Measurements from ENCODE around the gene CCDC15. TPM values are rescaled to one million over a fixed set of nuclear protein-coding genes. Genes with fewer than 3 reads are reported as not detected.

The CCDC15 gene
- total RNA-seq, 4 donors from 2014 or later: 0.10 to 0.16 TPM; not detected in 2

DNA sequence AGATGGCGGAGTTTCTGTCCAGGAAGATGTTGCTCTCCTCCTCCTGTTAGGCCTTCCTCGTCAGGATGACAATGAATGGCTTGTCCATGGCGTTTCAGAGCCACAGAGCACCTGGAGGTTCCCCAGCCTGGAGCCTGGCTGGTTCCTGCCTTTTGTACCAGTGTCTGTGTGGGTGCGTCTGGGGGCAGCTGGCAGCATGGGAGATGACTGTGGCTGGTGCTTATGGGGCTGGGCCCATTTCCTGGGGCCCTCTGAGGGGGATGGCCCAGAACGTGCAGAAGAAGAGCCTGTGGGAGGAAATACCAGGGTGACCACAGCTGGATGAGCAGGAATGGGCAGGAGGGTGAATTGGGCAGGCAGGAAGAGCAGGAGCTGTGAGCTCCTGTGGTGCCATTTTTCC, 115.8 kb downstream of the CCDC15 start:
- Histone ChIP-seq H3K9me3 (no peaks in the 10 kb centered on the region), H3K36me3 (no peaks in the 10 kb centered on the region), H3K27me3 (peaks cover 0 to 5% (median 4%) of the 10 kb centered on the region in 3 donors), H3K4me1 (peaks cover 4 to 7% of the 10 kb centered on the region in 2 donors), H3K27ac (peak overlapping the region in 1 of 4 donors; percentile 9), H3K4me3 (no peak overlapping the region)
- intact Hi-C loops (cut with DNase I; ENCODE audit: low total_unique reads): no loop called here
- DNase-seq: peak in 1 of 2 donors; percentile 9
- no peak for TF ChIP-seq POLR2A (IDR thresholded peaks at IDR 0.05)
- TF ChIP-seq, protein P1, sequence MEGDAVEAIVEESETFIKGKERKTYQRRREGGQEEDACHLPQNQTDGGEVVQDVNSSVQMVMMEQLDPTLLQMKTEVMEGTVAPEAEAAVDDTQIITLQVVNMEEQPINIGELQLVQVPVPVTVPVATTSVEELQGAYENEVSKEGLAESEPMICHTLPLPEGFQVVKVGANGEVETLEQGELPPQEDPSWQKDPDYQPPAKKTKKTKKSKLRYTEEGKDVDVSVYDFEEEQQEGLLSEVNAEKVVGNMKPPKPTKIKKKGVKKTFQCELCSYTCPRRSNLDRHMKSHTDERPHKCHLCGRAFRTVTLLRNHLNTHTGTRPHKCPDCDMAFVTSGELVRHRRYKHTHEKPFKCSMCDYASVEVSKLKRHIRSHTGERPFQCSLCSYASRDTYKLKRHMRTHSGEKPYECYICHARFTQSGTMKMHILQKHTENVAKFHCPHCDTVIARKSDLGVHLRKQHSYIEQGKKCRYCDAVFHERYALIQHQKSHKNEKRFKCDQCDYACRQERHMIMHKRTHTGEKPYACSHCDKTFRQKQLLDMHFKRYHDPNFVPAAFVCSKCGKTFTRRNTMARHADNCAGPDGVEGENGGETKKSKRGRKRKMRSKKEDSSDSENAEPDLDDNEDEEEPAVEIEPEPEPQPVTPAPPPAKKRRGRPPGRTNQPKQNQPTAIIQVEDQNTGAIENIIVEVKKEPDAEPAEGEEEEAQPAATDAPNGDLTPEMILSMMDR (IDR thresholded peaks at IDR 0.05 in 4 of 5, conservative IDR thresholded peaks at IDR 0.05 in 1 of 5): no peak
- ATAC-seq: no peak
- in situ Hi-C loops (cut with MboI; ENCODE audit: low sequenced_read_pairs in 4 of 4): no loop called here

DNA sequence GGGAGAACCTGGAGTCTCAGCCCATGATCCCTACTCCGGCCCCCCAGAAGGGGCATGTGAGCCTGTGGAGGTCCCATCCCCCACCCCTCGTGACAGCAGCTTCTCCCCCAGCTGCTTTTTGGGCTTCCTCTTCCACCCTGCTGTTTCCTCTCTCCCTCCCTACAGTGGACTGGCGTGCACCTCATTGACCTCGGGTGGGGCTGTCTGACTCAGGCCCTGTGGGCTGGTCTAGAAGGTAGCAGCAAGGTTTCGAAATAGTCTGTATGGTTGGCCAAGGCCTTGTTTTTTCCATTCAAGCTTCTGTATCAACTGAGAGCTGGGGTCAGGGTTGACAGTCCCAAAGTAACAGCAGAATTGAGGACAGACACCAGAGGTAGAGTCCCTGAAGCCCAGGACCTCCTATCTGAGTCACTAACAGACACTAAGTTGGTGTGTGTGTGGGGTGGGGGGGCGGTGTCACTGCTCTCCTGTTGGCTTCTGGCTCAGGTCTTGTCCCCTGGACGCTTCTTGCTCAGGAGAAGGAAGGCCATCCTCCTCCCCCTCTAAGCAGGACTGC, 116.8 kb downstream of the CCDC15 start:
- intact Hi-C loops (cut with DNase I; ENCODE audit: low total_unique reads) (no loop called here), in situ Hi-C loops (cut with MboI; ENCODE audit: low sequenced_read_pairs in 4 of 4) (no loop called here)
- Histone ChIP-seq H3K4me3 (no peak overlapping the region), H3K9me3 (no peaks in the 10 kb centered on the region), H3K27me3 (peaks cover 0 to 5% (median 4%) of the 10 kb centered on the region in 3 donors), H3K36me3 (no peaks in the 10 kb centered on the region), H3K27ac (peak overlapping the region in 1 of 4 donors; percentile 31), H3K4me1 (peaks cover 4 to 7% of the 10 kb centered on the region in 2 donors)
- ATAC-seq: peak; percentile 31 to 43
- TF ChIP-seq POLR2A (IDR thresholded peaks at IDR 0.05): no peak
- TF ChIP-seq, protein P1 (IDR thresholded peaks at IDR 0.05 in 4 of 5, conservative IDR thresholded peaks at IDR 0.05 in 1 of 5): no peak
- DNase-seq: peak; percentile 47 to 61

DNA sequence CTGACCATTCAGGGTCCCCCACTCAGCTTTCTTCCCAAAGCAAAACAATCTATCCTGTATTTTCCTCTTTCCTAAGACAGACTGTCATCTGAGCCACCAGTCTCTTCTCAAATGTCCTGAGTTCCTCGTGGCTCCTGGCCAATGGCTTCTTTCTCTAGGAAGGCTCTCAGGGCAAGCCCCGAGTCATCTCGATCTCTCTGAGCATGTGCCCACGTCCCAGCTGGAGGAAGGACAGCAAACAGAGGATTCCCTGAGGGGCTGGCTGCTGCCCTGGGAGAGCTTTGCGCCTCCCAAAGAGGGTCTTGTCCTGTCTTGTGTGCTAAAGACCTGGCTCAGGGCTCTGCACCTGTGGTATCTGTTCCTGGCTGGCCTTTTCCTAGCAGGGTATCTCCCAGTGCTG, 117.4 kb downstream of the CCDC15 start:
- peak in 1 of 2 donors; percentile 32 for DNase-seq
- H3K36me3 ChIP-seq: no peaks in the 10 kb centered on the region
- H3K4me3 ChIP-seq: no peak overlapping the region
- peak overlapping the region in 1 of 4 donors; percentile 31 for H3K27ac ChIP-seq
- no peaks in the 10 kb centered on the region for H3K9me3 ChIP-seq
- peaks cover 0 to 5% (median 0%) of the 10 kb centered on the region in 3 donors for H3K27me3 ChIP-seq
- H3K4me1 ChIP-seq: peaks cover 4 to 7% of the 10 kb centered on the region in 2 donors
- TF ChIP-seq, protein P1 (IDR thresholded peaks at IDR 0.05 in 4 of 5, conservative IDR thresholded peaks at IDR 0.05 in 1 of 5): no peak
- no peak for TF ChIP-seq POLR2A (IDR thresholded peaks at IDR 0.05)
- peak; percentile 19 to 70 for ATAC-seq
- intact Hi-C loops (cut with DNase I; ENCODE audit: low total_unique reads): no loop called here
- in situ Hi-C loops (cut with MboI; ENCODE audit: low sequenced_read_pairs in 4 of 4): no loop called here

DNA sequence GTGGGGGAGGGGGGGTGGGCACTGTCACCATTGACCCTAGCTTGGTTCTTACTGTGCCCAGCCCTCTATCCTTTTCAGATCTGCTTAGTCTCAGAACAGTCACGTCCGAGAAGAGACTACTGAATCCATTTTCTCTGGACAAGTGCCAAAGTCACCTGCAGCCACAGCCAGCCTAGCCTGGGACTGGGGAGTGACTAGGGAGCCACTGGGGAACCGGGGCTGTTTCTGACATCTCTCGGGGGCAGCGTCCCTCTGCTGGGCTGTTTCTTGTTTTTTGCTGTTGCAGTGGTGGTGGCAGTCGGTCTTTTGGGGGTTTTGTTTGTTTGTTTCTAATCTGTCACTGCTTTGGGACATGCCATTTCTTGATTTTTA, 117.8 kb downstream of the CCDC15 start:
- no peak for TF ChIP-seq POLR2A (IDR thresholded peaks at IDR 0.05)
- TF ChIP-seq, protein P1 (IDR thresholded peaks at IDR 0.05 in 4 of 5, conservative IDR thresholded peaks at IDR 0.05 in 1 of 5): no peak
- H3K4me3 ChIP-seq: no peak overlapping the region
- H3K27ac ChIP-seq: peak overlapping the region in 1 of 4 donors; percentile 31
- peaks cover 0 to 4% (median 0%) of the 10 kb centered on the region in 3 donors for H3K27me3 ChIP-seq
- intact Hi-C loops (cut with DNase I; ENCODE audit: low total_unique reads): no loop called here
- H3K9me3 ChIP-seq: no peaks in the 10 kb centered on the region
- ATAC-seq (no peak), DNase-seq (no peak)
- H3K4me1 ChIP-seq: peaks cover 4 to 7% of the 10 kb centered on the region in 2 donors
- in situ Hi-C loops (cut with MboI; ENCODE audit: low sequenced_read_pairs in 4 of 4): no loop called here
- no peaks in the 10 kb centered on the region for H3K36me3 ChIP-seq
